Activated CD8-positive, alpha-beta memory T cell treated with anti-CD3 and anti-CD28 coated beads, Interleukin-2, amount 50 U/mL, for 24 hours (primary cell): ENCODE results near the gene RSPH4A.
"Not testable (repeated sequence)": the region's sequence is repeated elsewhere in the genome, so short reads cannot be mapped to it uniquely, and the experiment has no call there.

Experiments
- DNase-seq: peaks from one replicate; pipeline ENCODE4 v3.0.0-alpha.2; 2020; ENCODE audit errors: extremely low read depth

RSPH4A gene

GRCh38 chr6:116629563-116629981 is 13.3 kb downstream of the RSPH4A start:
- DNase-seq = no peak

- no peak for DNase-seq
Observed at GRCh38 chr6:116631379-116631990, 15.2 kb downstream of the RSPH4A start.

GRCh38 chr6:116633685-116634084 is 17.4 kb downstream of the RSPH4A start:
- DNase-seq = no peak

DNA sequence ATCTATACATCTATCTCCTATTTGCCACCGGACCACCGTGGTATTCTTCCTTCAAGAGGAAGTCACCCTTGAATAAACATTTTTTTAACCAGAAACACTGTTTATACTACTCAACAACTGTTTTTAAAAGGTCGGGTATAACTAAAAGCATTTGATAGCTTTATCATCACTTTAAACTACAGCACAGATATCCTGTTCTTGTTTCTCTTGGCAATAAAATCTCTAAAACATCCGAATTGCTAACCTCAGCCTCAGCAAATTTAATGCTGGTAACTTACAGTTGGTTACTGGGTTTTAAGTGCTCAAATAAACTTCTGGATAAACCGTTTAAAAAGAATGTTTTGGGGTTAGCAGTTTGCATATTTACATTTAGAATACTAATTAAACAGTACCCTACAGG is 31.9 kb downstream of the RSPH4A start:
- no peak for DNase-seq

DNA sequence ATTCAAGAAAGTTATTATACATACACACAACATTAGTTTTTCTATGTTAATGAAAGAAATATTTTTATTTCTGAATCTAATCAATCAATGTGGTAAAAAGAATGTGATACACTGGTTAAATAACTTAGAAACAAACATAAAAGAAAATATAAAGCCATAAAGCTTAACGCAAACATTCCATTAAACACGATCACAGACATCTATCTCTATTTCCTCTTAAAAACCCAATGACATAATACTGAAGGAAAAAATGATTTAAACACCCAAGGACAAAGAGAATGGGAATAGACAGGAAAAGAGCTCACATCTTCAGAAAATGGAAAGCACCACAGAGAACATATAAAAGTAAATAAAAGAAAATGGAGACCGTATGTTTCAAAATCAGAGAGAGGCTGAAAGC is 32.9 kb downstream of the RSPH4A start:
- DNase-seq = no peak

- DNase-seq = no peak
Observed at GRCh38 chr6:116651916-116652315, 35.6 kb downstream of the RSPH4A start.

- DNase-seq = no peak
Observed at GRCh38 chr6:116661594-116661993, 45.3 kb downstream of the RSPH4A start.

DNA sequence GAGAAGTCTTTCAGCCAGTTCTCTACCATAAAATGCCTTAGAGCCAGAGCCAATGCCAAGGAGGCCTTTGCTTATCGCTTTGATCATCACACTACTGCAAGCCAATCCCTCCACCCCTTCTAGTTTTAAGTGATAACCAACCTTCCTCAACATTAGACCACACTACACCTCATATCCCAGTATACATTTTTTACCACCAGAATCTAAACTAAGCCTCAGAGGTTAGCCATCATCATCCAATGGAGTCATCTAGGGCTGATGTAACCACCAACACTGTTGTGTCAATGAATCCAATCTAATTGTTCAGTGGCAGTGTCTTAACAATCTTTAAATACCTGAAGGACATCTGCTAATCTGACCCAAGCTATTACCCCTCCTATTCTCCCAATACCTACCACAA is 45.9 kb downstream of the RSPH4A start:
- DNase-seq = no peak

- DNase-seq = no peak
Observed at GRCh38 chr6:116663308-116663707, 47.0 kb downstream of the RSPH4A start.

- not testable (repeated sequence) for DNase-seq
Observed at GRCh38 chr6:116664169-116664568, 47.9 kb downstream of the RSPH4A start.

GRCh38 chr6:116665464-116665863 is 49.2 kb downstream of the RSPH4A start:
- DNase-seq = no peak

DNA sequence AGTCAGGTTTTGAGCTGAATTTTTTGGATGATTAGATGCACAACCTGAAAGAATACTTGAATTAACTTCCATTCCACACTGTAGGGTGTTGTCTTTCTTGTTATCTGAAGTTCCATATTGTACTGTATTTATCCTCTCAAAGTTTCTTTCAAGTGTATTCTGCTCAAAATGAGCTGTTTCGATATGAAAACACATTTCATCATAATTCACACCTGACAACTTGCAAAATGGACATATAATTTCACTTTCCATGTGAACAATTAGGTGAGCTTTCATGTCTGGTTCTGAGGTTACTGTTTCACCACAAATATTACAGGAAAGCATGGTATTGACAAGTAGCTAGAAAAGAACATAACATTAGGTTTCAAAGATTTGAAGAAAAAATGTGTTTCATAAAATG is 50.6 kb downstream of the RSPH4A start:
- DNase-seq = no peak

DNA sequence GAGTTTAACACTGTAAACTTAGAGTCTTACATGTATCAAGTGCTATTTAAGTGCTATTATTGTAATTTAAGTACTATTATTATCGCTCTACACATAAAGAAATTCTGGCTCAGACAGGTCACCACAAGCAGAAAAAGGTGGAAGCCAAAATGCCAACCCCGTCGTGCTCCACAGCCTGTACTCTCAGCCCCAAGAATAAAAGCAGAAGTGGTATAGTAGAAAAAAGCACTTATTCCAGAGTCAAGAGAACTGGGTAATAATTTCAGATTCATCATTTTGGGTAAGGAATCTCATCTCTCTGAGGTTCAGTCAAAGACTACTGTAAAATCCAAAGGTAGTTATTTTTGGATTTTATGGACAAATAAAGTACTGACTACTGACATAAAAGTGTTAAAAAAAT is 51.3 kb downstream of the RSPH4A start:
- no peak for DNase-seq

GRCh38 chr6:116672306-116672705 is 56.0 kb downstream of the RSPH4A start:
- no peak for DNase-seq

DNA sequence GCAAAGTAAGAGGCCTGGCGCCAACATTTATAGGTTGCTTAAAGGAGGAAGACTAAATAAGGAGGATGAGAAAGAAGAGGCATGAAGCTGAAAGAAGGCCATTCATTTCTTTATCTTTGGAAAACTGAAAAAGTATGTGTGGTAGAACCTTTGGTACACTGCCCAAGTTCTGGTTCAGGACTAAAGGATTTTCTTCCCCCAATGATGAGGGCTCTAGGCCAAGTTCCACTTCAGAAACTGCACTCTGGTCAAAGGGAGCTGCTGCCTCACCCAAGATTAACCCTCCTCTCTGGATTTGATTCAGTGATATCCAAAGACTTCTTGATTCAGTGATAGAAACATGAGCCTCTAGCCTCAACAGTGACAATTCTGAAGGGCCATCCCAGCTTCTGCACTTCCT is 59.7 kb downstream of the RSPH4A start:
- no peak for DNase-seq

DNA sequence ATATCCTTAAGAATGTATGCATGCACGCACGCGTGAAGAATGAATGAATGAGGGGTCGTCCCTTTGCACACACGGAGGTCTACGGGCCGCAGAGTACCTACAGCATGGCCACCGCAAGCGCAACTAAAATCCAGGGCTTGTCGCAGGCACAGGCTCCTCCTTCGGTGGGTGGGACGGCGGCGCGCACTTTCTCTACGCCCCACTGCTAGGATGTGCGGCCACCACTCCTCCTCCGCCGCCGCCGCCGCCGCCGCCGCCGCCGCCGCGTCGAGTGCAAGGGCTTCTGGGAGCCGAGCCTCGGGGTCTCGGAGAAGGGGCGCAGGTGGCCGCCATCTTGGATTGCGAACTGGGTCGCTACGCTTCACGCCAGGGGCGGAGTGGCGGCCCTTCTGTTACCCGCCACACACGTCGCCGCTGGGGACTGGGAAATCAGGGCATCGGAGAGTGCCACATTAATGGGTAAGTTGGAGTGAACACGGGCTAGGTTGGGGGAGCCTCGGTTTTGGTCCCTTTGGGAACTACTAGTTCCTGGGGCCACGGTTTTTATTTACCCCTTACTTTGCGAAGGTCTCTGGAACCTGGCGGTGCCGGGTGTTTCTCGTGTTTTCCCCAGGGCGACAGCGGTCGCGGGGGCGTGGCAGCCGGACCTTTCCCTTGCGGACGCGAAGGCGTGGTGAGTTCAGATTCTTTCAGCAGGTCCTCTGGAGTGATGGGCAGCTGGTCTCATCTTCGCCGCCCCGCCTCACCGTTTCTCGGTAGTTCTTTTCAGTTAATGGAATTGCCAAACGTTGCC is 64.8 kb downstream of the RSPH4A start, which contains the start of gene KPNA5:
Gene KPNA5, plus strand, starts transcription at position 332 of the 793 bp plus-strand sequence. Its CDS starts 124 bp downstream, at position 456.
- peak; percentile 86 for DNase-seq

- DNase-seq = no peak
Observed at GRCh38 chr6:116682334-116682712, 66.0 kb downstream of the RSPH4A start.
